Activated naive CD4-positive, alpha-beta T cell treated with anti-CD3 and anti-CD28 coated beads, Interleukin-2, amount 50 U/mL, for 72 hours (primary cell): ENCODE data around the gene SPINT1. TPM values are rescaled to one million over a fixed set of nuclear protein-coding genes. Genes with fewer than 3 reads are reported as not detected.

ENCODE experiments used
- ATAC-seq, 2 donors: fragments of 150-1000 bp; cut with Tn5 transposase; 2 replicates each; pipeline ENCODE4 v1.10.0; 2021; ENCODE audit warnings: mild to moderate bottlenecking in 2 of 2, moderate library complexity in 2 of 2
- DNase-seq, 2 donors: peaks; one replicate each; pipeline ENCODE4 v3.0.0; 2021 to 2022; ENCODE audit warnings: low spot score in 2 of 2
- H3K27ac Mint-ChIP-seq, 2 donors: one replicate each; pipeline ENCODE4 v1.8.0; 2022; ENCODE audit warnings: mild to moderate bottlenecking in 2 of 2, mixed read lengths in 2 of 2
- H3K36me3 Mint-ChIP-seq, 2 donors: one replicate each; pipeline ENCODE4 v1.8.0; 2022; ENCODE audit warnings: mixed read lengths in 2 of 2
- H3K9me3 Mint-ChIP-seq, 2 donors: one replicate each; pipeline ENCODE4 v1.8.0; 2022; ENCODE audit warnings: mixed read lengths in 2 of 2
- total RNA-seq, 2 donors: library from RNA; stranded (reverse); gene quantifications; one replicate each; pipeline ENCODE4 v1.2.3, GENCODE V29; 2022

SPINT1 gene
- total RNA-seq, 2 donors from 2014 or later: 6.9 to 10.0 TPM

- no peaks in the 10 kb centered on the region for H3K36me3 Mint-ChIP-seq
- DNase-seq: no peak
- no peak for ATAC-seq
- no peaks in the 10 kb centered on the region for H3K9me3 Mint-ChIP-seq
- H3K27ac Mint-ChIP-seq: no peak overlapping the region
These were observed 18.0 kb upstream of the SPINT1 start for GRCh38 chr15:40825661-40826422.

DNA sequence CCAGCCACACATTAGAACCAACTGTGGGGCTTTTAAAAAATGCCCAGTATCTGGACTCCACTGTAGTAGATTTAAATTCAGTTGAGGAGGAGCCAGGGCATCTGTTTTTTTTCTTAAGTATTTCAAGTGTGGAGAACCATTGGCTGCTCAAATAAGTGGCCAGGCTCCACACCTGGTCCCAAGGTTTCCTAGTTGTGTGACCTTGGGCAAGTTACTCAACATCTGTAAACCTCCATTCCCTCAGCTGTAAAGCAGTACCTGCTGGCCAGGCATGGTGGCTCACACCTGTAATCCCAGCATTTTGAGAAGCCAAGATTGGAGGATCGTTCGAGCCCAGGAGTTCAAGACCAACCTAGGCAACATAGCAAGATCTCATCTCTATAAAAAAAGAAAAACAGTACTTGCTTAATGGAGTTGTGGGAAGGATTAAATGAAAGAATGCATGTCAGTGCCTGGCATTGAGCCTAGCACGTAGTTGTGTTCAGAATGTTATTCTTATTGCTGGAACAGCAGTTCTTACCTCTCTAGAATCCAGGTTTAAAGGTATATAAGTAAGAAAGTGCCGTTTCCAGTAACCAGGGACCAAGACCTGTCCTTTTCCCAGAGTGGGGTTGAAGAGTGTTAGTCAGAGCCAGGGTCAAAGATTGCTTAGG lies 17.3 kb upstream of the SPINT1 start:
- H3K36me3 Mint-ChIP-seq: no peaks in the 10 kb centered on the region
- ATAC-seq (no peak), DNase-seq (no peak)
- no peak overlapping the region for H3K27ac Mint-ChIP-seq
- no peaks in the 10 kb centered on the region for H3K9me3 Mint-ChIP-seq

- Mint-ChIP-seq H3K27ac (no peak within 1 kb of the TSS), H3K36me3 (no peaks in the 10 kb centered on the region), H3K9me3 (no peaks in the 10 kb centered on the region)
- ATAC-seq: no peak
- no peak for DNase-seq
These were observed 15.3 kb upstream of the SPINT1 start, which contains the start of gene PPP1R14D for GRCh38 chr15:40828447-40829036. TSS of gene PPP1R14D (minus strand) at chr15:40828708. CDS start at chr15:40828641, 67 bp downstream.

DNA sequence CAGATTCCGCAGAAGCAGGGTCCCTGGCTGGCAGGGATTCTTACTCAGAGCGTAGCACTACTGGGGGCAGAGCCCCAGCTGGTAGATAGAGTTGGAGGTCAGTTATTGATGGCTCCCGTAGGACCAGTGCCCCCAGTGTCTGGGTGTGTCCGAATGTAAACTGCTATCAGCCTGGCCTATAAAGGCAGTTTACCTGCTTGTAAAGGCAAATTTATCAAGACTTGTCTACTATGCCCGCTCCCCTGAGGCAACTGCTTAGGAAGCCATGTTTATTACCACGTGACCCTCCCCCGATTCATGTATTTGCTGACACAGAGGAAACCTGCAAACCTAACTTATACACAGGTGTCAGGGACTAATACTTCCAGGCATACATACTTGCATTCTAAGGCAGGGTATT lies 14.7 kb upstream of the SPINT1 start:
- ATAC-seq (no peak), DNase-seq (no peak)
- H3K9me3 Mint-ChIP-seq: no peaks in the 10 kb centered on the region
- no peak overlapping the region for H3K27ac Mint-ChIP-seq
- H3K36me3 Mint-ChIP-seq: no peaks in the 10 kb centered on the region

GRCh38 chr15:40830884-40831283 lies 13.0 kb upstream of the SPINT1 start:
- DNase-seq (no peak), ATAC-seq (no peak)
- Mint-ChIP-seq H3K9me3 (no peaks in the 10 kb centered on the region), H3K36me3 (no peaks in the 10 kb centered on the region), H3K27ac (no peak overlapping the region)

DNA sequence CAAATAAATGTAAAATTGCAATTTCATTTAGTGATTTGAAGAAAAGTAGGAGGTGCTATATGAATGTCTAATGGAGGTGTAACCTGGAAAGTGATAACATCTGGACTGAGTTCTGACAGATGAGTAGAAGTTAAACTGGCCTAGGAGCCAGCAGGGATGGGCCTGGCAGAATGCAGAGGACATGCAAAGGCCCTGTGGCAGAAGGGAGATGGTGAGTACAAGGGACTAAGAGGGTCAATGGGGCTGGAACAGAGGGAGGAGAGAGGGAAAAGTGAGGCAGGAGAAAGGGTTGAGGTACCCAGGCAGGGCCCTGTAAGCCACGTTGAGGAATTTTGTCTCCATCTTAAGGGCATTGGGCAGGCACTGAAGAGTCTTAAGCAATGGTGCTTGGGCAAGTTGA lies 12.0 kb upstream of the SPINT1 start:
- DNase-seq (no peak), ATAC-seq (no peak)
- H3K36me3 Mint-ChIP-seq: no peaks in the 10 kb centered on the region
- no peaks in the 10 kb centered on the region for H3K9me3 Mint-ChIP-seq
- no peak overlapping the region for H3K27ac Mint-ChIP-seq

- no peak for DNase-seq
- no peak overlapping the region for H3K27ac Mint-ChIP-seq
- H3K36me3 Mint-ChIP-seq: no peaks in the 10 kb centered on the region
- no peak for ATAC-seq
- no peaks in the 10 kb centered on the region for H3K9me3 Mint-ChIP-seq
These were observed 10.9 kb upstream of the SPINT1 start for GRCh38 chr15:40832903-40833302.

GRCh38 chr15:40836020-40836419 lies 7.8 kb upstream of the SPINT1 start:
- Mint-ChIP-seq H3K9me3 (no peaks in the 10 kb centered on the region), H3K36me3 (no peaks in the 10 kb centered on the region), H3K27ac (no peak overlapping the region)
- ATAC-seq: no peak
- no peak for DNase-seq

DNA sequence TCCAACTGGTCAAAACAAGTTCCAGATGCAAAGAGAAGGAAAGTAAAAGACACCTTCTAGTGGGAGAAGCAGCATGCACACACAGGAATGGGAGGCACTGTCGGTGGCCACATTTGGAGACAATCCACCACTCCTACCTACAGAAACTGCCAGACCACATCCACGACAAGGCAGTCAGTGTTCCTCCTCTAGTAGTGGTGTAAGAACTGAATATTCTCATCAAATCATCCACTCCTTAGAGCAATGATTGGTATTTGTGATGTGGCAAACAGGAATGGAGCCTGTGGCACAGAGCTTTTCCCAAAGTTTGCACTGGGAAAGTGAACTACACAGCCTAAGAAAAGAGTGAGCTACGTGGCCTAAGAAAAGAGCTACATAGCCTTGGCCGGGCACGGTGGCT lies 5.1 kb upstream of the SPINT1 start:
- H3K9me3 Mint-ChIP-seq: no peaks in the 10 kb centered on the region
- H3K36me3 Mint-ChIP-seq: no peaks in the 10 kb centered on the region
- ATAC-seq: no peak
- DNase-seq: no peak
- H3K27ac Mint-ChIP-seq: peak overlapping the region in 1 of 2 donors; percentile 16

DNA sequence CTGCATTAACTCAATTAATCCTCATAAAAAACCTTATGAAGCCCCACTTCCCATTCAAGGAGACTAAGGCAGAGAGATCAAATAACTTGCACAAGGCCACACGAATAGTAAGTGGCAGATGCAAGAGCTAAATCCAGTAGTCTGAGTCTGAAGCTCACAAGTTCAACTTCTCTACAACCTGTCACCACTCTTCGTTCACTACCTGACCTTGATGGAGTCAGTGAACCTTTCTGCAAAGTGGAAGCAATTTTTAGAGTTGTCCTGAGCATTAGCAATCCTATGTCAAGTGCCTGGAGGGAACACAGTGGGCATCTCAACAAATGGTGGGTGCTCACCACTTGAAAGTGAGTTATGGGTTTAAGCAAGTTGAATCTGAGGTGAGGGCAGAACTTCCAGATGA lies 2.1 kb upstream of the SPINT1 start:
- H3K9me3 Mint-ChIP-seq: no peaks in the 10 kb centered on the region
- no peak for DNase-seq
- peaks cover 4 to 5% of the 10 kb centered on the region in 2 donors for H3K36me3 Mint-ChIP-seq
- ATAC-seq: no peak
- no peak overlapping the region for H3K27ac Mint-ChIP-seq

DNA sequence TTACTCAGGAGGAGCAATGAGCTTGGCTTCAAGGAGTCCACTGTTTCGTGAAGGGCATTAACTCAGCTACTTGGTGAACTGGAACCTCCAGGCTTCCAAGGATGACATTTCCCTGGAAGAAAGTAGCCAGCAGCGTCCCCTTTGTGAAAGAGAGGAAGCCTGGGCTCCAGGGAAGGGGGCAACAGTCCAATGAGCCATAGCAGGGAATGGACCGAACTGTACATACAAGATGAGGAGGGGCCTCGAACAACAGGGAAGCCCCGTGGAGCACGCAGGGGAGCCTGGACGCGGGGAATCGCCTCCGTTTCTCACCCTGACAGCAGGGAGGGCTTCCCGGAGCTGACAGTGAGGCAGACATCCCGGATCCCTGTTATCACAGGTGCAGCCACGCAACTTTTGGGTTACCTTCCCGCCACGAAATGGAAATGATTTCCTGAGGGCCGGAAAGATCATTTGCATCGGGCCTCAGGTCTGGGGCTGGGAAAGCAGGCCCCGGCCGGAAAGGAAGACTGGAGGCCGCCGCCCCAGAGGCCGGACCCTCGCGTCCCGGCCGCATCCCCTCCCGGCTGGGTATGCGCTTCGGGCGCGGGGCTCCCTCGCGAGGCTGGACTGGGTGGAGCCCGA lies 475 bp upstream of the SPINT1 start:
- Mint-ChIP-seq H3K36me3 (peaks cover 4 to 5% of the 10 kb centered on the region in 2 donors), H3K9me3 (no peaks in the 10 kb centered on the region), H3K27ac (no peak overlapping the region)
- DNase-seq (no peak), ATAC-seq (no peak)

DNA sequence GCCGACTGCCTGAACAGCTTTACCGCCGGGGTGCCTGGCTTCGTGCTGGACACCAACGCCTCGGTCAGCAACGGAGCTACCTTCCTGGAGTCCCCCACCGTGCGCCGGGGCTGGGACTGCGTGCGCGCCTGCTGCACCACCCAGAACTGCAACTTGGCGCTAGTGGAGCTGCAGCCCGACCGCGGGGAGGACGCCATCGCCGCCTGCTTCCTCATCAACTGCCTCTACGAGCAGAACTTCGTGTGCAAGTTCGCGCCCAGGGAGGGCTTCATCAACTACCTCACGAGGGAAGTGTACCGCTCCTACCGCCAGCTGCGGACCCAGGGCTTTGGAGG lies 815 bp downstream of the SPINT1 start:
- H3K27ac Mint-ChIP-seq: peak overlapping the region in 1 of 2 donors; percentile 77

GRCh38 chr15:40845036-40845435 lies 1.2 kb downstream of the SPINT1 start:
- ATAC-seq: no peak
- Mint-ChIP-seq H3K36me3 (peaks cover 4 to 5% of the 10 kb centered on the region in 2 donors), H3K27ac (peak overlapping the region in 1 of 2 donors; percentile 77), H3K9me3 (no peaks in the 10 kb centered on the region)
- DNase-seq: no peak

More for the DNA sequence above, 815 bp downstream of the SPINT1 start:
- peak; percentile 33 to 52 for ATAC-seq
- DNase-seq: peak in 1 of 2 donors; percentile 50
- Mint-ChIP-seq H3K36me3 (peaks cover 4 to 5% of the 10 kb centered on the region in 2 donors), H3K9me3 (no peaks in the 10 kb centered on the region)

GRCh38 chr15:40845511-40846284 lies 1.9 kb downstream of the SPINT1 start:
- no peak for DNase-seq
- no peak overlapping the region for H3K27ac Mint-ChIP-seq
- H3K36me3 Mint-ChIP-seq: peaks cover 4 to 5% of the 10 kb centered on the region in 2 donors
- no peaks in the 10 kb centered on the region for H3K9me3 Mint-ChIP-seq
- ATAC-seq: no peak

GRCh38 chr15:40846841-40847222 lies 3.0 kb downstream of the SPINT1 start:
- no peak for DNase-seq
- Mint-ChIP-seq H3K27ac (no peak overlapping the region), H3K9me3 (no peaks in the 10 kb centered on the region), H3K36me3 (peaks cover 4 to 5% of the 10 kb centered on the region in 2 donors)
- ATAC-seq: no peak

- Mint-ChIP-seq H3K36me3 (peaks cover 4 to 5% of the 10 kb centered on the region in 2 donors), H3K27ac (no peak overlapping the region), H3K9me3 (no peaks in the 10 kb centered on the region)
- ATAC-seq (no peak), DNase-seq (no peak)
These were observed 3.5 kb downstream of the SPINT1 start for GRCh38 chr15:40847223-40847961.
